ENCODE data around the gene RYR2. TPM values are rescaled to one million over a fixed set of nuclear protein-coding genes. Genes with fewer than 3 reads are reported as not detected.

Gene RYR2
- total RNA-seq, 2 donors from 2014 or later = 0.18 to 0.45 TPM

DNA sequence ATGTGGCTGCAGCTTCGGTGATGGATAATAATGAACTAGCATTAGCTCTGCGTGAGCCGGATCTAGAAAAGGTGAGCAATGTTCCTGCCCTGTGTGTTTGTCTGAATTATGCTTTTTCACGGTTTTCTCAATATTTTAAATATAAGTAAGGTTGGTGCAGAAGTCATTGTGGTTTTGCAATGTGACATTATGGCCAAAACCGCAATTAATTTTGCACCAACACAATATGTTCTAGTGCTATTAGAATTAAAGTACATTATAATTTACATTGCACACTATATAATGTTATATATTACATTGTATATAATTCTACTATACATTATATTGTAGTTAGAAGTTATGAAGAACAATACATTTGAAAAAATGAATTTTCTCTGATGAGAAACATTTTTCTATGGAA, 592.9 kb downstream of the RYR2 start:
- DNase-seq (no peak), ATAC-seq (no peak)
- intact Hi-C loops (cut with DNase I, micrococcal nuclease) = no loop called here

DNA sequence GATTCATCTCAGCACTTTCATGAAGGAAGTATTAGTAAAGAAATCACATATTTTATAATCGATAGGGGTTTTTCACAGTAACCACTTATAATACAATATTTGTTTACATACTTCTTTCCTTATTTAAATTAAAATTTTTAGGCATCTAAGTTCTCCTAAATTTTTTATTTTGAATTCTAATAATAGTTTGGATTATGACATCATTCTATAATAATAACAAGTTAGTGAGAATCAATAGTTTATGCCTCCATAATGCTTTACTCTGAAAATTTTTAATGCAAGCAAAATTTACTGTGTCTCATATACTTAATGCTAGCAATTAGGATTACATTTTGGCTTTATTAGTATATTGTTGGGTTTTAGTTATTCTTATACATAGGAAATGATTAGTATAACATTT, 596.6 kb downstream of the RYR2 start:
- no peak for ATAC-seq
- DNase-seq = no peak
- intact Hi-C loops (cut with DNase I, micrococcal nuclease) = no loop called here

DNA sequence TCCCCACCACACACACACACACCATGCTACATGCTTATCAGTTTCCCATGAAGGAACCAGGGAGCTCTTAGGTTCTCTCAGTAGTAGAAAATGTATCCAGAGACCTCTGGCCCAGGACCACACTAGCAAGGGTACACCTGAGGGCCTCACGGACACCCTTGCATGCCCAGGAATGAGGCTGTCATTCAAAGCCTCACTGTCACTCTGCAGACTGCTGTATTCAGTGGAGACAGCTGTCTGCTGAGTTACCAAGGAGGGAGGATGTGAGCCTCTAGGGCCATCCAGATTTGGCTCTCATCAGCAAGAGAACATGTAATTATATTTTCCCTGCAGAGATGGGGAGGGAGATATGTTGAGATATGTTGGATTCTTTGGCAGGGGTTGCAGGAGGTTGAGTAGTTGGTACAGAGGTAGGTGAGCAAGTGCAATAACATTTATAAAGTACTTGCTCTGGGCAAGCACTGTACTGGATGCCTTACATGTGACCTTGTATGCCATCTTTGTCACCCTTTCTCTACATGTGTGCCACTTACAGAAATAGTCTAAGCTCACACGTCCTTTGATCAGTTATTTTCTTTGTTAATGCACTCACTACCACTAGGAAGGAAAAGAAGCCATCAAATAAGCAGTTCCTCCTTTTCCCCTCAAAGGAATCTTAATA, 598.2 kb downstream of the RYR2 start:
- intact Hi-C loops (cut with DNase I, micrococcal nuclease) = no loop called here
- ATAC-seq = no peak
- DNase-seq = no peak

GRCh38 chr1:237640966-237641365, 599.0 kb downstream of the RYR2 start:
- intact Hi-C loops (cut with DNase I, micrococcal nuclease) = no loop called here
- ATAC-seq = no peak
- DNase-seq = no peak

- ATAC-seq (no peak), DNase-seq (no peak)
- intact Hi-C loops (cut with DNase I, micrococcal nuclease) = no loop called here
Observed at GRCh38 chr1:237650809-237651208, 608.8 kb downstream of the RYR2 start.

GRCh38 chr1:237655778-237656177, 613.8 kb downstream of the RYR2 start:
- ATAC-seq = no peak
- intact Hi-C loops (cut with DNase I, micrococcal nuclease) = no loop called here
- DNase-seq = no peak

GRCh38 chr1:237664348-237664747, 622.4 kb downstream of the RYR2 start:
- intact Hi-C loops (cut with DNase I, micrococcal nuclease) = no loop called here
- DNase-seq (no peak), ATAC-seq (no peak)

- no peak for ATAC-seq
- DNase-seq = no peak
- intact Hi-C loops (cut with DNase I, micrococcal nuclease) = no loop called here
Observed at GRCh38 chr1:237670302-237670701, 628.3 kb downstream of the RYR2 start.

- intact Hi-C loops (cut with DNase I, micrococcal nuclease) = no loop called here
- ATAC-seq (no peak), DNase-seq (no peak)
Observed at GRCh38 chr1:237671262-237671661, 629.3 kb downstream of the RYR2 start.

DNA sequence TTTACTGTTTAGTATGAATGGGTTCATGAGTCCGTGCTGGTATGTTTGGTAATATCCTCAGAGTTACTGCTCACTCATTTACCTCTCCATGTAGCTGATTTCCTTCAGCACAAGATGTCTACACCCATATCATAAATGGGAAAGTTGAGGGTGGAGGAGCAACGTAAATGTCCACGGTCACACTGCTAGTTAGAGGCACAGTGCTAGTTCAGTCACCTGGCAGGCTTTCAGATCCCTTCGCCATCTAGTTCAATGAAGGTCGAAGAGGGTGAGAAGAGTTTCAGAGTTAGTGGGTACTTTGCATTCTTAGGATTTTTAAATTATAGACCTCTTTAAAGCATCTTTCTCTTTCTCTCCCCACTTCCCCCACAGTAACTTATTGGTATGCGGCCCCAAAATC, 630.0 kb downstream of the RYR2 start:
- DNase-seq (no peak), ATAC-seq (no peak)
- intact Hi-C loops (cut with DNase I, micrococcal nuclease) = no loop called here

DNA sequence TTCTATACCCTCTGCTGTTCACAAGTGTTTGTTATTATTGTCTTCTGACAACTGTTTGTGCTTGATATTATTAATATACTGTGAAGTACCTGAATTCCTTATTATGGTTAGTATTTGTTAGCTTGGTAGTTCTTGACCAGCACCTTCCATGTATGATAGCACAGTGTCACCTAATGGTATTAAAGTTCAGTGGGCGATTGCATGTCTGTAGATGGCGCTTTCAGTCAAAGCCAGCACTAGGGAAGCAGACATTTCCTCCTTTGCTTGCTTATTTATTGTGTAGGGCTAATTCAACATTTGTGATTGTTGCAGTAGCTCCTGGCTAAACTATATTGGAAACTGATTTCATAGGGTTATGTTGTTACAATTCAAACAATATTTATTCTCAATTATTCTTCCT, 630.8 kb downstream of the RYR2 start:
- peak; percentile 56 for ATAC-seq
- no peak for DNase-seq
- intact Hi-C loops (cut with DNase I, micrococcal nuclease) = no loop called here

DNA sequence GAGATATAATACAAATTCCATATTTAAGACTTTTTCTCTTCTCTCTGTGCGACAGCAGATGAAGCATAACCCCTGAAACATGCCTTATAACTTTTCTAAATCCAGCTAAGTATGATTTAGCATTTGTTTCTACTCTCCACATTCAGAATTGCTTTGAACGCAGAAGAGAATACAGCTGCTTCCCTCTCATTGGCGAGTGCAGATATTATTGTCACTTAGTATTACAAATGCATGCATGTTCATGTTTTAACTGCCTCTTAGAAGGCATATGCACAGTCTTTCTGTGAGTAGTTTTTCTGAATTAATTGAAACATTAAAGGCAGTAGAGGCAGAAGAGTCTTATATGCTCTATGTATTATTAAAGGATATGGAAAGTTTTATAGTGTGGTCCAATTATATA, 631.6 kb downstream of the RYR2 start:
- DNase-seq (no peak), ATAC-seq (no peak)
- intact Hi-C loops (cut with DNase I, micrococcal nuclease) = no loop called here

DNA sequence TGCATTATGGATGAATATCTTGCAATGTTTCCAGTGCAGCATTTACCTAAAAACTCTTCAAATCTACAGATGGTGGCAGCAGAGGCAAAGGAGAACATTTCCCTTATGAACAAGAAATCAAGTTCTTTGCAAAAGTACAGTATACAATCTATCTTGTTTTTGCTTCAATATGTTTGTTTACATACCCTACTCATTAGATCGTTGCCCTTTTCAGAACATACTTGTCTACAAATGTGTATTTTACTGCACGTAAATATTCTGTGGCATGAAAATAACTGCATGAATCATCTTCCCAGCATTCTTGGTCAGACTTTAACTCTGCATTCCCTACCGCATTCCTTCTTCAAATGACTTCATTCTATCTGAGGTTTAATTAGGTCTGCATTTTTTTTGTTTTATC, 636.0 kb downstream of the RYR2 start:
- intact Hi-C loops (cut with DNase I, micrococcal nuclease) = no loop called here
- no peak for DNase-seq
- ATAC-seq = peak; percentile 51

GRCh38 chr1:237679687-237680086, 637.7 kb downstream of the RYR2 start:
- intact Hi-C loops (cut with DNase I, micrococcal nuclease) = no loop called here
- ATAC-seq = no peak
- no peak for DNase-seq

- intact Hi-C loops (cut with DNase I, micrococcal nuclease) = no loop called here
Observed at GRCh38 chr1:237681210-237681609, 639.2 kb downstream of the RYR2 start.

DNA sequence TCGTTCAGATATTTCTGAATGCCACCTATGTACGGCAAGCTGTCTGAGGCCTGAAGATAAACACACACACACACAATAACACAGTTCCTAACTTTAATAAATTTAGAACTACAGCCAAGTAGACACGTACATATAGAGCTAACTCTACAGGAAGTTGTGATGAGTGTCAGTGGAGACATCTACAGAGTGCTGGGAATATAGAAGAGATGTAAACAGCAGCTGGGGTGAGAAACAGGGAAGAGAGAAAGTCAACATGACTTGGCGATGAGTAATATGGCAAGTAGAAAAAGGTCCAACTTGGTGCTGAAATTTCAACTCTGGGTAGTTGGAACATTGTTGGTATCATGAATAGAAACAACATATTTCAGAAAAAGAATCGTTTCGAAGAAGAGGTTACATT, 642.3 kb downstream of the RYR2 start:
- DNase-seq (no peak), ATAC-seq (peak; percentile 69)
- intact Hi-C loops (cut with DNase I, micrococcal nuclease) = no loop called here

More at GRCh38 chr1:237681210-237681609, 639.2 kb downstream of the RYR2 start:
- DNase-seq (no peak), ATAC-seq (no peak)

DNA sequence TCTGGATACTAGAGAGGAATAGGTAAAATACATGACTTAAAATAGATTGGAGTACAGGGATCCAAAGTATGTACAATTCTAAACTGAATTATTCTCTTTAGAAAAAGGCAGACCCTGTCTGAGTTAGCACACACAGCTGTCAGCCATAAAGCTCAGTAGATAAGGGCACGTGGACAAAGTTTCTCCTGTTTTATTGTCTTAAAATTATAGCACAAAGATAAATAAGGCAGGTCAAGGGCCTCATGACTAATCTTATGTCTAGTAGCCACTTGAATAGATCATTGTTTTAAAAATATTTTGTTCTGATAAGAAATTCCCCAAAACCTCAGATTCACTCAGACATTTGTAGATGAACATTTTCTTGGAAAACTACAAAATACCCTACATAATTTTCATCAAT, 643.6 kb downstream of the RYR2 start:
- ATAC-seq (peak; percentile 95), DNase-seq (no peak)
- intact Hi-C loops (cut with DNase I, micrococcal nuclease) = no loop called here

DNA sequence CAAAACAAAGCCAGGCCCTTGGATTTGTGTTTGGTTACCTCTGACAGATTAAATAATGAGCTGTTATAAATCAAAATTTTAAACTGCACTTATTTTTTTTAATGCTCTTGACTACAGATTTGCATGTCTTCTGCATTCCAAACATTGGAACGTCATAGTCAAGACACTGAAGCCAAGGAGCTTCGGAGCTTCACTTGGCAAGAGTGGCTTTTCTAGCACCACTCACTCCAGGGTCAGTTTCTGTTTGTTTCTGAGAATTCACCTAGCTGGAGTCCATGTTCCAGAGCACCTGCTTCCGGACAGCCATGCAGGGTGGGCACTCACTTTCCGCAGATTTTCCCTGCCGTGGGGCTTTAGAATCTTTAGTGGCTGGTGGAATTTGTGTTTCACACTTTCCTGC, 645.8 kb downstream of the RYR2 start:
- intact Hi-C loops (cut with DNase I, micrococcal nuclease) = no loop called here
- no peak for ATAC-seq
- no peak for DNase-seq

DNA sequence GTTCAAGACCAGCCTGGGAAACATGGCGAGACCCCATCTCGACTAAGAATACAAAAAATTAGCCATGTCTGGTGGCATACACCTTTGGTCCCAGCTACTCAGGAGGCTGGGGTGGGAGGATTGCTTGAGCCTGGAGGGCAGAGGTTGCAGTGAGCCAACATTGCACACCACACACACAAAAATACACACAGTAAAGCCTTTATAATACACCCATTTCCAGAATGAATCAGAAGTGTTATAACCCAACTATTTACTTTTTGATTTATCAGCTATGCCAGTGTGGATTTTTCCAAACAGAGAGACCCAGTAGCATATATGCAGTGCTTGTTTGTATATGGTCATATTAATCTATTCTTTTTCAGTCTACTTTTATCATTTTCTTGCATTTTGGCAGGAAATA, 648.7 kb downstream of the RYR2 start:
- intact Hi-C loops (cut with DNase I, micrococcal nuclease) = no loop called here
- DNase-seq (no peak), ATAC-seq (peak; percentile 70)

GRCh38 chr1:237692255-237692654, 650.3 kb downstream of the RYR2 start:
- DNase-seq (no peak), ATAC-seq (no peak)
- intact Hi-C loops (cut with DNase I, micrococcal nuclease) = no loop called here

DNA sequence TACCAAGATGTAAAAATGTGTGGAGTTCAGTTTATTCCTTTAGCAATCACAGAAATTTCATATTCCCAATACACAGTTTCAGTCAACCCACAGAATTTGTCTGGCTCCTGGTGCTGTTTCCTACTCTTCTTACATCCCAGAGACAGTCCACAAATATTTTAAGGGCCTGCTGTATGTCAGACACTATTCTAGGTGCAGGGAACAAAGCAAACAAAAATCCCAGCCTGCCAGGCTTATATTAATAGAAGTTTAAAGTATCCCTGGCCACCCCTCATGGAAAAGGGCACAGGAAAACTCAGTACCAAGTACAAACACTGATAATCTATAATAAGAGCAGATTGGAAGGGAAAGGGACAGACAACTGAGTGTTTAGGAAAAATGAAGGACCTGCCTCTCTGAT, 653.9 kb downstream of the RYR2 start:
- intact Hi-C loops (cut with DNase I, micrococcal nuclease) = no loop called here
- ATAC-seq (no peak), DNase-seq (no peak)

- intact Hi-C loops (cut with DNase I, micrococcal nuclease) = no loop called here
- DNase-seq (no peak), ATAC-seq (no peak)
Observed at GRCh38 chr1:237700181-237700580, 658.2 kb downstream of the RYR2 start.

Data from left colon (tissue), 2 donors.